HG03095 (cell line): ENCODE results near the gene HSD11B2.

Source experiments
- ATAC-seq: cut with Tn5 transposase; IDR thresholded peaks from one replicate; pipeline ENCODE4 v1.9.1; 2021; ENCODE audit warnings: moderate library complexity; ENCODE audit not compliant: unreplicated experiment

Gene HSD11B2

GRCh38 chr16:67431775-67432505, 1.0 kb downstream of the HSD11B2 start:
- ATAC-seq, result no peak

GRCh38 chr16:67432506-67432890, 1.6 kb downstream of the HSD11B2 start:
- ATAC-seq, result no peak

GRCh38 chr16:67433131-67433719, 2.3 kb downstream of the HSD11B2 start:
- no peak for ATAC-seq

GRCh38 chr16:67435758-67436164, 4.8 kb downstream of the HSD11B2 start:
- no peak for ATAC-seq

GRCh38 chr16:67436640-67437193, 5.8 kb downstream of the HSD11B2 start:
- ATAC-seq, result no peak

GRCh38 chr16:67437513-67437912, 6.6 kb downstream of the HSD11B2 start:
- no peak for ATAC-seq

- ATAC-seq, result no peak
These were observed 7.3 kb downstream of the HSD11B2 start for GRCh38 chr16:67438098-67438791.

- ATAC-seq, result no peak
These were observed 8.0 kb downstream of the HSD11B2 start for GRCh38 chr16:67438824-67439393.

GRCh38 chr16:67441271-67441753, 10.4 kb downstream of the HSD11B2 start:
- ATAC-seq, result no peak

GRCh38 chr16:67441907-67442306, 11.0 kb downstream of the HSD11B2 start:
- no peak for ATAC-seq

- ATAC-seq, result no peak
These were observed 11.8 kb downstream of the HSD11B2 start for GRCh38 chr16:67442581-67443255.

GRCh38 chr16:67443265-67443664, 12.3 kb downstream of the HSD11B2 start:
- ATAC-seq, result no peak

GRCh38 chr16:67444259-67445125, 13.6 kb downstream of the HSD11B2 start:
- no peak for ATAC-seq

- no peak for ATAC-seq
These were observed 14.2 kb downstream of the HSD11B2 start for GRCh38 chr16:67445126-67445426.

- no peak for ATAC-seq
These were observed 14.6 kb downstream of the HSD11B2 start for GRCh38 chr16:67445441-67445912.

GRCh38 chr16:67445913-67446907, 15.3 kb downstream of the HSD11B2 start:
- ATAC-seq, result no peak

- no peak for ATAC-seq
These were observed 16.1 kb downstream of the HSD11B2 start for GRCh38 chr16:67446968-67447507.

- ATAC-seq, result no peak
These were observed 16.7 kb downstream of the HSD11B2 start for GRCh38 chr16:67447508-67448076.
